CD4-positive, alpha-beta T cell (primary cell): Measurements from ENCODE around the gene ADIPOR2. TPM values are rescaled to one million over a fixed set of nuclear protein-coding genes. Genes with fewer than 3 reads are reported as not detected.

Experiments used
- ATAC-seq: fragments of 200-7000 bp; cut with Tn5 transposase; one replicate; pipeline ENCODE4 v1.10.0; 2022; ENCODE audit warnings: mild to moderate bottlenecking; ENCODE audit not compliant: poor library complexity
- CTCF ChIA-PET: fragments of 350-600 bp; sonication (Branson Sonifier 250); formaldehyde crosslinking; loops from one replicate; lab custom pipeline; 2021; ENCODE audit warnings: antibody characterized with exemption, inconsistent platforms; lab: Charles Lee
- POLR2A ChIA-PET: fragments of 350-600 bp; sonication (Branson Sonifier 250); formaldehyde crosslinking; loops from one replicate; lab custom pipeline; 2021; ENCODE audit warnings: antibody characterized with exemption, inconsistent platforms; lab: Charles Lee
- DNase-seq, 14 experiments: peaks; one replicate each; pipeline ENCODE4 v3.0.0-alpha.2; 2013 to 2020; ENCODE audit warnings: mixed read lengths in 2 of 14
- H3K27ac ChIP-seq, 2 donors: one replicate each; pipeline versions ENCODE4 v1.5.1 to v1.7.0; 2013; ENCODE audit warnings: low read length in 2 of 2, low read depth in 1 of 2, mild to moderate bottlenecking in 1 of 2
- H3K27me3 ChIP-seq, 2 experiments: 1 replicate in 1 of 2; 2 replicates in 1 of 2; pipeline versions ENCODE4 v1.6.1 to v1.7.0; 2013; ENCODE audit warnings: low read length in 2 of 2, control low read depth in 1 of 2, mild to moderate bottlenecking in 1 of 2, moderate library complexity in 1 of 2; ENCODE audit not compliant: insufficient read depth in 2 of 2, control insufficient read depth in 1 of 2
- H3K36me3 ChIP-seq: one replicate; pipeline ENCODE4 v1.6.1; 2013; ENCODE audit warnings: low read length, control low read depth; ENCODE audit not compliant: insufficient read depth
- H3K4me1 ChIP-seq: one replicate; pipeline ENCODE4 v1.6.1; 2013; ENCODE audit warnings: low read length, control low read depth; ENCODE audit not compliant: insufficient read depth
- H3K4me3 ChIP-seq: one replicate; pipeline ENCODE4 v1.5.1; 2013; ENCODE audit warnings: mild to moderate bottlenecking, low read length, moderate library complexity
- H3K9me3 ChIP-seq, 2 experiments: 1 replicate in 1 of 2; 2 replicates in 1 of 2; pipeline versions ENCODE4 v1.6.1 to v1.7.0; 2013; ENCODE audit warnings: low read length in 2 of 2, mild to moderate bottlenecking in 2 of 2, control low read depth in 1 of 2, moderate library complexity in 1 of 2; ENCODE audit not compliant: control insufficient read depth in 1 of 2, insufficient read depth in 1 of 2
- H3K27ac Mint-ChIP-seq: one replicate; pipeline ENCODE4 v1.8.0; 2020; ENCODE audit warnings: mixed read lengths
- H3K27me3 Mint-ChIP-seq: one replicate; pipeline ENCODE4 v1.8.0; 2021; ENCODE audit warnings: mixed read lengths
- H3K36me3 Mint-ChIP-seq: one replicate; pipeline ENCODE4 v1.8.0; 2021; ENCODE audit warnings: low read depth, mixed read lengths
- H3K4me1 Mint-ChIP-seq: one replicate; pipeline ENCODE4 v1.8.0; 2021; ENCODE audit warnings: low read depth, mixed read lengths
- H3K4me3 Mint-ChIP-seq: one replicate; pipeline ENCODE4 v1.8.0; 2020; ENCODE audit warnings: mild to moderate bottlenecking, mixed read lengths
- H3K9me3 Mint-ChIP-seq: one replicate; pipeline ENCODE4 v1.8.0; 2020; ENCODE audit warnings: mixed read lengths
- CTCF ChIP-seq: fragments of 200-600 bp; IDR thresholded peaks from one replicate; pipeline ENCODE4 v1.8.0; 2022; ENCODE audit warnings: antibody characterized with exemption, mild to moderate bottlenecking
- intact Hi-C, 2 experiments: fragments of 100-400 bp; cut with DNase I in 1 of 2; cut with micrococcal nuclease in 1 of 2; formaldehyde crosslinking; loops; one replicate each; pipeline versions ENCODE4 v1.15.1 to v1.9.0; 2023 to 2025; cut with DNase I, micrococcal nuclease
- total RNA-seq, 174 experiments: library from RNA in 2 of 174; stranded (reverse) in 2 of 174; gene quantifications; one replicate each; pipeline ENCODE4 v1.2.3 and lab custom pipeline; 2021 to 2026

ADIPOR2 gene
- total RNA-seq, 2 experiments from 2014 or later: 12.5 to 12.6 TPM

GRCh38 chr12:1835211-1836131 is 144.6 kb downstream of the ADIPOR2 start:
- Histone ChIP-seq H3K27ac (no peak overlapping the region), H3K4me1 (no peaks in the 10 kb centered on the region), H3K27me3 (peaks cover 10 to 13% of the 10 kb centered on the region in 2 experiments), H3K9me3 (peaks cover 0 to 10% of the 10 kb centered on the region in 2 experiments), H3K4me3 (no peak overlapping the region), H3K36me3 (no peaks in the 10 kb centered on the region)
- no peak overlapping the region for H3K4me3 Mint-ChIP-seq
- H3K9me3 Mint-ChIP-seq: no peaks in the 10 kb centered on the region
- H3K27ac Mint-ChIP-seq: no peak overlapping the region
- DNase-seq (no peak), ATAC-seq (no peak)
- ChIA-PET CTCF (no interaction called here), POLR2A (no interaction called here)
- peaks cover 26% of the 10 kb centered on the region for H3K27me3 Mint-ChIP-seq
- no peaks in the 10 kb centered on the region for H3K36me3 Mint-ChIP-seq
- intact Hi-C loops: no loop called here
- TF ChIP-seq CTCF: no peak
- no peaks in the 10 kb centered on the region for H3K4me1 Mint-ChIP-seq

GRCh38 chr12:1836241-1836803 is 145.5 kb downstream of the ADIPOR2 start:
- Histone ChIP-seq H3K4me1 (no peaks in the 10 kb centered on the region), H3K27me3 (peaks cover 5 to 9% of the 10 kb centered on the region in 2 experiments), H3K9me3 (peaks cover 0 to 1% of the 10 kb centered on the region in 2 experiments), H3K36me3 (no peaks in the 10 kb centered on the region), H3K4me3 (no peak overlapping the region), H3K27ac (no peak overlapping the region)
- CTCF ChIA-PET: no interaction called here
- intact Hi-C loops: no loop called here
- no peak for ATAC-seq
- Mint-ChIP-seq H3K27me3 (peaks cover 26% of the 10 kb centered on the region), H3K4me3 (no peak overlapping the region), H3K36me3 (no peaks in the 10 kb centered on the region), H3K27ac (no peak overlapping the region), H3K9me3 (no peaks in the 10 kb centered on the region), H3K4me1 (no peaks in the 10 kb centered on the region)
- no peak for DNase-seq
- no peak for TF ChIP-seq CTCF
- POLR2A ChIA-PET: no interaction called here

GRCh38 chr12:1836854-1837421 is 146.1 kb downstream of the ADIPOR2 start:
- no peak overlapping the region for H3K4me3 ChIP-seq
- Mint-ChIP-seq H3K27me3 (peaks cover 23% of the 10 kb centered on the region), H3K4me3 (no peak overlapping the region), H3K4me1 (no peaks in the 10 kb centered on the region), H3K27ac (no peak overlapping the region), H3K9me3 (no peaks in the 10 kb centered on the region), H3K36me3 (no peaks in the 10 kb centered on the region)
- no peaks in the 10 kb centered on the region for H3K4me1 ChIP-seq
- no peak overlapping the region for H3K27ac ChIP-seq
- intact Hi-C loops: no loop called here
- no peak for ATAC-seq
- no peaks in the 10 kb centered on the region for H3K36me3 ChIP-seq
- H3K27me3 ChIP-seq: peaks cover 5 to 8% of the 10 kb centered on the region in 2 experiments
- no peak for TF ChIP-seq CTCF
- DNase-seq: no peak
- H3K9me3 ChIP-seq: no peaks in the 10 kb centered on the region
- ChIA-PET POLR2A (no interaction called here), CTCF (no interaction called here)
